Lung (tissue), 12 donors: ENCODE measurements around the gene FRYL. TPM values are rescaled to one million over a fixed set of nuclear protein-coding genes. Genes with fewer than 3 reads are reported as not detected.

ENCODE experiments used
- ATAC-seq: fragments of 200-7000 bp; cut with Tn5 transposase; one replicate; pipeline ENCODE4 v1.9.1; 2020; ENCODE audit warnings: moderate number of reproducible peaks; ENCODE audit not compliant: insufficient read depth, low FRiP score
- DNase-seq, 3 donors: peaks; one replicate each; pipeline ENCODE4 v3.0.0-alpha.2; 2013 to 2017
- H3K27ac ChIP-seq, 2 donors: one replicate each; pipeline ENCODE4 v1.5.1; 2013; ENCODE audit warnings: mild to moderate bottlenecking in 2 of 2, moderate library complexity in 2 of 2, control low read depth in 1 of 2, inconsistent platforms in 1 of 2, low read depth in 1 of 2, low read length in 1 of 2
- H3K27me3 ChIP-seq, 3 donors: one replicate each; pipeline ENCODE4 v1.5.1; 2013; ENCODE audit warnings: low read length in 2 of 3; ENCODE audit not compliant: control insufficient read depth in 3 of 3, insufficient read depth in 3 of 3
- H3K36me3 ChIP-seq, 4 donors: one replicate each; pipeline ENCODE4 v1.5.1; 2013; ENCODE audit warnings: low read length in 4 of 4, mild to moderate bottlenecking in 1 of 4, moderate library complexity in 1 of 4; ENCODE audit not compliant: control insufficient read depth in 4 of 4, insufficient read depth in 4 of 4
- H3K4me1 ChIP-seq, 5 donors: one replicate each; pipeline ENCODE4 v1.5.1; 2013; ENCODE audit warnings: low read length in 5 of 5, mild to moderate bottlenecking in 2 of 5, moderate library complexity in 1 of 5; ENCODE audit not compliant: control insufficient read depth in 5 of 5, insufficient read depth in 5 of 5
- H3K4me3 ChIP-seq: one replicate; pipeline ENCODE4 v1.5.1; 2013; ENCODE audit warnings: mild to moderate bottlenecking, control low read depth, moderate library complexity
- H3K9ac ChIP-seq, 2 donors: one replicate each; pipeline ENCODE4 v1.5.1; 2013; ENCODE audit warnings: low read length in 2 of 2, control low read depth in 1 of 2; ENCODE audit not compliant: insufficient read depth in 1 of 2
- H3K9me3 ChIP-seq, 4 donors: one replicate each; pipeline ENCODE4 v1.5.1; 2013; ENCODE audit warnings: low read length in 3 of 4, mild to moderate bottlenecking in 1 of 4, moderate library complexity in 1 of 4; ENCODE audit not compliant: control insufficient read depth in 4 of 4, insufficient read depth in 3 of 4
- WGBS, 2 donors: extraction: QIAGEN DNeasy Blood & Tissue Kit; methylation state at CpG; one replicate each; pipeline ENCODE4 v1.1.7; 2013; 5-methylcytosine and 5-hydroxymethylcytosine counted together
- polyA plus RNA-seq, 2 donors: library from polyadenylated mRNA; stranded (reverse); fragments of 200-250 nt; gene quantifications; one replicate each; pipeline ENCODE4 v1.2.1, GENCODE V29; 2013
- total RNA-seq, 2 donors: library from RNA; depleted of rRNA in 1 of 2; stranded (reverse); fragments of >200 nt in 1 of 2; gene quantifications; one replicate each; pipeline ENCODE4 v1.2.1, GENCODE V29; 2014 to 2021
- TF ChIP-seq, protein P1 (sequence below): IDR thresholded peaks from 2 replicates; pipeline ENCODE4 v1.5.1; 2012; ENCODE audit warnings: mild to moderate bottlenecking; ENCODE audit errors: control extremely low read depth, extremely low read depth
- donor health status: control.
- donor health status: control.
- donor health status: Bipolar disorder and iron deficiency.
- donor health status: healthy.
- donor health status: DM: yes; HTN: yes; CAD: no.

The FRYL gene
- total and polyA plus RNA-seq, 4 donors: 12.6 to 188 (median 31.7) TPM

DNA sequence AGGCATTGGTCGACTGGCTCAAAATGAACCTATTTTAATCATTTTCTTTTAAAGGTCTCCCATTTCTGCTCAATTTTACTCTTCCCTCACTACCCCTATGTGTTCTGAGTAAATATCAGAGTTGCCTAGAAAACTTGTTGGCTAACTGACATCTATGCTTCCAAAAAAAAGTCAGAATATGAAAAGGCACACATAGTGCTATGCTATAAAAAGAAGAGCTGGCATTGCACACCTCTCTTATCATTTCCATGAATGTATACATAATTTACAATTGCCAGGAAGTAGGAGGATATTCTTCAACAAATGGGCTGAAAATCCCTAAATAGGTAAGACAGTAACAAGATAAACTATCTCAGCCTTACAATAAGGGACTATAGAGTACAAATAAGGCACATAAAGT, 70.2 kb downstream of the FRYL start:
- H3K9me3 ChIP-seq: no peaks in the 10 kb centered on the region
- no peak overlapping the region for H3K9ac ChIP-seq
- TF ChIP-seq, protein P1, sequence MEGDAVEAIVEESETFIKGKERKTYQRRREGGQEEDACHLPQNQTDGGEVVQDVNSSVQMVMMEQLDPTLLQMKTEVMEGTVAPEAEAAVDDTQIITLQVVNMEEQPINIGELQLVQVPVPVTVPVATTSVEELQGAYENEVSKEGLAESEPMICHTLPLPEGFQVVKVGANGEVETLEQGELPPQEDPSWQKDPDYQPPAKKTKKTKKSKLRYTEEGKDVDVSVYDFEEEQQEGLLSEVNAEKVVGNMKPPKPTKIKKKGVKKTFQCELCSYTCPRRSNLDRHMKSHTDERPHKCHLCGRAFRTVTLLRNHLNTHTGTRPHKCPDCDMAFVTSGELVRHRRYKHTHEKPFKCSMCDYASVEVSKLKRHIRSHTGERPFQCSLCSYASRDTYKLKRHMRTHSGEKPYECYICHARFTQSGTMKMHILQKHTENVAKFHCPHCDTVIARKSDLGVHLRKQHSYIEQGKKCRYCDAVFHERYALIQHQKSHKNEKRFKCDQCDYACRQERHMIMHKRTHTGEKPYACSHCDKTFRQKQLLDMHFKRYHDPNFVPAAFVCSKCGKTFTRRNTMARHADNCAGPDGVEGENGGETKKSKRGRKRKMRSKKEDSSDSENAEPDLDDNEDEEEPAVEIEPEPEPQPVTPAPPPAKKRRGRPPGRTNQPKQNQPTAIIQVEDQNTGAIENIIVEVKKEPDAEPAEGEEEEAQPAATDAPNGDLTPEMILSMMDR: no peak
- no peak for ATAC-seq
- no peak overlapping the region for H3K27ac ChIP-seq
- 81 to 85% methylated on average over 1 of the region's 1 CpG for WGBS, 2 donors
- H3K27me3 ChIP-seq: no peaks in the 10 kb centered on the region
- no peak overlapping the region for H3K4me3 ChIP-seq
- peaks cover 0 to 2% (median 0%) of the 10 kb centered on the region in 5 donors for H3K4me1 ChIP-seq
- H3K36me3 ChIP-seq: peaks cover 3 to 9% (median 5%) of the 10 kb centered on the region in 4 donors
- no peak for DNase-seq

DNA sequence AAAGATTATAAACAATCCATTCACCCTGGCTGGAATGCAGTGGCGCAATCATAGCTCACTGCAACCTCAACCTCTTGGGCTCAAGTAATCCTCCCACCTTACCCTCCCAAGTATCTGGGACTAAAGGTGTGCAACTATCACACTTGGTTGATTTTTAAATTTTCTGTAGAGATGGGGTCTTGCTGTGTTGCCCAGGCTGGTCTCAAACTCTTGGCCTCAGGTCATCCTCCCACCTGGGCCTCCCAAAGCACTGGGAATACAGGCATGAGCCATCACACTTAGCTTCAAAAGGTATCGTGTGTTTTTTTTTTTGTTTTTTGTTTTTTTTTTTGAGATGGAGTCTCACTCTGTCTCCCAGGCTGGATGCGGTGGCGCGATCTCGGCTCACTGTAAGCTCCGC, 71.5 kb downstream of the FRYL start:
- Histone ChIP-seq H3K4me1 (peaks cover 0 to 2% (median 0%) of the 10 kb centered on the region in 5 donors), H3K4me3 (no peak overlapping the region), H3K27ac (no peak overlapping the region), H3K9me3 (no peaks in the 10 kb centered on the region), H3K27me3 (no peaks in the 10 kb centered on the region), H3K36me3 (peaks cover 3 to 9% (median 5%) of the 10 kb centered on the region in 4 donors), H3K9ac (no peak overlapping the region)
- ATAC-seq (no peak), DNase-seq (no peak)
- TF ChIP-seq, protein P1: no peak
- 98 to 99% methylated on average over 7 of the region's 7 CpGs for WGBS, 2 donors

DNA sequence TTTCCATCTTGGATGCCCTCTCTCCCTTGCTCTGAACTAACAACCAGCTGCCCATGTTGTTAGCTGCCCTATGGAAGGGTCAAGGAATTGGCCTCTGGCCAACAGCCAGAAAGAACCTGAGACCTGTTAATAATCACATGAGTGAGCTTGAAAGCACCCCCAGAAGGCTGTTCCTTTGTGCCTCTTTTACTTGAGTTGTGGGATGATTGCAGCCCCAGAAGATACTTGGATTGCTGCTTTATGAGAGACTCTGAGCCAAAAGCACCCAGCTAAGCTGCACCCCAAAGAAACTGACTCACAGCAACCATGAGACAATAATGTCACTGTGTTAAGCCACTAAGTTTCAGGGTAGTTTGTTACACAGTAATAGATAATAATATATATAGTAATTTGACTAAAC, 73.3 kb downstream of the FRYL start:
- H3K9me3 ChIP-seq: no peaks in the 10 kb centered on the region
- DNase-seq (no peak), ATAC-seq (no peak)
- peaks cover 0 to 6% (median 0%) of the 10 kb centered on the region in 5 donors for H3K4me1 ChIP-seq
- no peak overlapping the region for H3K27ac ChIP-seq
- H3K36me3 ChIP-seq: peaks cover 3 to 9% (median 5%) of the 10 kb centered on the region in 4 donors
- no peaks in the 10 kb centered on the region for H3K27me3 ChIP-seq
- no peak overlapping the region for H3K4me3 ChIP-seq
- no peak overlapping the region for H3K9ac ChIP-seq
- TF ChIP-seq, protein P1: no peak

DNA sequence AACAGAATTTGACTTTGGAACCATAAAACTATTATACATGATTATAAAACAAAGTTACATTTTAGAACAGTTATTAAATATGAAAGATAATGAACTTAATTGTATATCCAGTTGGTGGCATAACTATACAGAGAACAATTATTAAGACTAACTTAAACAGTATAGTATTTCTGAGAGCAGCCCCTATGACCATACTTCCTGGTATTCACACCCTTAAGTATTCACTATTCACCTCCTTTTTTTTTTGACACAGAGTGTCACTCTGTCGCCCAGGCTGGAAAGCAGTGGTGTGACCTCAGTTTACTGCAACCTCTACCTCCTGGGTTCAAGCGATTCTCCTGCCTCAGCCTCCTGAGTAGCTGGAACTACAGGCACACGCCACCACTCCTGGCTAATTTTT, 74.5 kb downstream of the FRYL start:
- Histone ChIP-seq H3K36me3 (peaks cover 3 to 9% (median 5%) of the 10 kb centered on the region in 4 donors), H3K9ac (no peak overlapping the region), H3K4me1 (peaks cover 0 to 6% (median 0%) of the 10 kb centered on the region in 5 donors), H3K27ac (no peak overlapping the region), H3K9me3 (no peaks in the 10 kb centered on the region), H3K27me3 (no peaks in the 10 kb centered on the region), H3K4me3 (no peak overlapping the region)
- TF ChIP-seq, protein P1: no peak
- 87 to 91% methylated on average over 3 of the region's 3 CpGs for WGBS, 2 donors
- no peak for DNase-seq
- no peak for ATAC-seq
